HG03097 (cell line): Measurements from ENCODE around the gene KLK5.

Experiments
- ATAC-seq: cut with Tn5 transposase; IDR thresholded peaks from one replicate; pipeline ENCODE4 v1.9.1; 2021; ENCODE audit not compliant: unreplicated experiment, low FRiP score

KLK5 gene

GRCh38 chr19:50925734-50926133 lies 27.1 kb downstream of the KLK5 start:
- no peak for ATAC-seq

GRCh38 chr19:50924586-50924985 lies 28.3 kb downstream of the KLK5 start:
- no peak for ATAC-seq

GRCh38 chr19:50922317-50922853 lies 30.5 kb downstream of the KLK5 start:
- peak; percentile 73 for ATAC-seq

- peak; percentile 33 for ATAC-seq
Measured at GRCh38 chr19:50921426-50922316, 31.2 kb downstream of the KLK5 start.

- no peak for ATAC-seq
Measured at GRCh38 chr19:50916069-50916468, 36.8 kb downstream of the KLK5 start.

GRCh38 chr19:50912727-50913716 lies 39.8 kb downstream of the KLK5 start:
- ATAC-seq: no peak

- no peak for ATAC-seq
Measured at GRCh38 chr19:50912102-50912599, 40.7 kb downstream of the KLK5 start.

GRCh38 chr19:50911206-50912101 lies 41.4 kb downstream of the KLK5 start, which contains the start of gene KLK4:
KLK4 (minus strand) TSS chr19:50911395; CDS start chr19:50910738, 657 bp downstream.
- ATAC-seq: no peak

- no peak for ATAC-seq
Measured at GRCh38 chr19:50910722-50911121, 42.1 kb downstream of the KLK5 start.

GRCh38 chr19:50909240-50910070 lies 43.4 kb downstream of the KLK5 start:
- ATAC-seq: no peak

GRCh38 chr19:50908336-50908735 lies 44.5 kb downstream of the KLK5 start:
- no peak for ATAC-seq

GRCh38 chr19:50906217-50906616 lies 46.6 kb downstream of the KLK5 start:
- ATAC-seq: no peak

GRCh38 chr19:50902640-50903039 lies 50.2 kb downstream of the KLK5 start:
- ATAC-seq: no peak

GRCh38 chr19:50899569-50899968 lies 53.3 kb downstream of the KLK5 start:
- ATAC-seq: no peak

- ATAC-seq: no peak
Measured at GRCh38 chr19:50898018-50898417, 54.8 kb downstream of the KLK5 start.

GRCh38 chr19:50897612-50898011 lies 55.2 kb downstream of the KLK5 start:
- no peak for ATAC-seq

- ATAC-seq: peak; percentile 38
Measured at GRCh38 chr19:50897191-50897607, 55.6 kb downstream of the KLK5 start.

GRCh38 chr19:50896591-50897190 lies 56.1 kb downstream of the KLK5 start:
- ATAC-seq: peak; percentile 73
